Activated CD4-positive, alpha-beta T cell treated with anti-CD3 and anti-CD28 coated beads, Interleukin-2, amount 50 U/mL, for 16 hours (primary cell): ENCODE results near the gene CCDC112.
A peak's percentile ranks its signal among the peaks of the same experiment; 100 is the strongest.
"Not testable (repeated sequence)": the region's sequence is repeated elsewhere in the genome, so short reads cannot be mapped to it uniquely, and the experiment has no call there.

Experiments used
- DNase-seq: peaks from one replicate; pipeline ENCODE4 v3.0.0-alpha.2; 2020

Gene CCDC112, protein sequence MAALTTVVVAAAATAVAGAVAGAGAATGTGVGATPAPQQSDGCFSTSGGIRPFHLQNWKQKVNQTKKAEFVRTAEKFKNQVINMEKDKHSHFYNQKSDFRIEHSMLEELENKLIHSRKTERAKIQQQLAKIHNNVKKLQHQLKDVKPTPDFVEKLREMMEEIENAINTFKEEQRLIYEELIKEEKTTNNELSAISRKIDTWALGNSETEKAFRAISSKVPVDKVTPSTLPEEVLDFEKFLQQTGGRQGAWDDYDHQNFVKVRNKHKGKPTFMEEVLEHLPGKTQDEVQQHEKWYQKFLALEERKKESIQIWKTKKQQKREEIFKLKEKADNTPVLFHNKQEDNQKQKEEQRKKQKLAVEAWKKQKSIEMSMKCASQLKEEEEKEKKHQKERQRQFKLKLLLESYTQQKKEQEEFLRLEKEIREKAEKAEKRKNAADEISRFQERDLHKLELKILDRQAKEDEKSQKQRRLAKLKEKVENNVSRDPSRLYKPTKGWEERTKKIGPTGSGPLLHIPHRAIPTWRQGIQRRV

GRCh38 chr5:115296124-115297022, at the start of gene CCDC112:
Gene CCDC112, minus strand, starts transcription at chr5:115296654. Its CDS starts 111 bp downstream, at chr5:115296543.
- DNase-seq: peak; percentile 78

- no peak for DNase-seq
These were observed 48.9 kb upstream of the CCDC112 start for GRCh38 chr5:115345344-115345743.

- no peak for DNase-seq
These were observed 47.4 kb upstream of the CCDC112 start for GRCh38 chr5:115343855-115344254.

DNA sequence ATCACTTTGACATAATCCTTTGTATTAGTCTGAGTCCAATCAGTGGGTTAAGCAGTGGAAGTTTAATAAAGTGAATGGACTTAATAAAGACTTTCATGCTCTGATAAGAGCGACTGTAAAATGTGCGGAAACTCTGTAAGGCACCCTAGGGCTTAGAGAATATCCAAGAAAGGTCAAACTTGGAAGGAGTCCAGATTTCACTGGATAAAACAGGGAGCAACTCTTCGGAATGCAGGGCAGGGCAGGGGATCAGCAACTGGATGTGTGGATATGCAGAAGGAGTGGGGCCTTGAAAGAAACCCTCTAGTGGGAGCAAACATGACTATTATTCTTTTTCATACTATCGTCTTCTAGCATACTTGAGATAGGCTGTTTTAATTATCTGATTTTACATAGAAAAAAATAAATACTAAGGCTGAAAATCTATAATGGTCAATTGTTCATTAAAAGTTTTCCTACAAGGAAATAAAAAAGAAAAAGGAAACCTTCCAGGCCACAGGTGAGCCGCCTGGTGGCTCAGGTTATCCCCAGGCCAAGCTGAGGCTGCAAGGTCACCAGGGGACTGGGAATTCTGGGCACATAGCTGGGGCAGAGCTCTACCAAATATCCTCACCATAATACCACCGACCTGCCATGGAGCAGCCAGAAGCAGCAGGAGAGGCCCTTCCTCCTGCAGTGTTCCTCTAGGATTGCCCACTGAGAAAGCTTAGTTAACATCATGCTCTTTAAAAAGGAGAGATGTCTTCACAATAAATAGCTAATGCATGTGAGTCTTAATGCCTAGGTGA, 46.3 kb upstream of the CCDC112 start:
- no peak for DNase-seq

GRCh38 chr5:115341745-115342144, 45.3 kb upstream of the CCDC112 start:
- DNase-seq: no peak

DNA sequence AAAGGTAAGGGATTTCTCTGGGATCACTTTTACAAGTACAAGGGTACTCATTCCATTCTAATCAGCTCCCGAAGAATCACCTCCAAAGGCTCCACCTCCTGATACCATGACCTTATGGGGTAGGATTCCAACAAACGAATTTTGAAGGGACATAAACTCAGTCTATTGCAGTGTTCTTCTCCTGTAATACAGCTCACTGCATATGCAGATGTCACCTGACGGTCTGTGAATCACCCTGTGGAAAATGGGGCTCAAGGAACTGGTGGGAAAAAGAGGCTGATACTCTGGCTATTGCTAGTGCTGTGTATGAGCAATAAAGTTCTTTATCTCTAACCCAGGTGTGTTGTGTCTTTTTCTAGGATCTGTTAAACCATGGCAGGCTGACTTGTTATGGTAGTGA, 42.4 kb upstream of the CCDC112 start:
- DNase-seq: no peak

GRCh38 chr5:115337882-115338281, 41.4 kb upstream of the CCDC112 start:
- DNase-seq: no peak

DNA sequence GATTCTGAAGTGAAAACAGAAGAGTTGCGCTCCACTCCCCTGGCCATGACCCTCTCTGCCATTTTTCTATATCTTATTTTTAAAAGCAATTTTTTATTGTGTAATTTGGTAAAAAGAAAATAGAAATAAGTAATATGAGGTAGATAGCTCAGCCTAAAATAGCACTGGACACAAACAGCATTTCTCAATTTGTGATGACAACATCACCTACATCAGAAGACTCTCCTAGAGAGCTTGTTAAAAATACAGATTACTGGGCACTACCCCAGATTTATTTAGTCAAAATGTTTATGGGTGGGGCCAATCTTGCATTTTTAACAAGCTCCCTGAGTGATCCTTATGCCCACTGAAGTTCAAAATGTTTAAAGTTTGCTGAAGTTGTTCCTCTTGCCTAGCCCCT, 40.5 kb upstream of the CCDC112 start:
- no peak for DNase-seq

DNA sequence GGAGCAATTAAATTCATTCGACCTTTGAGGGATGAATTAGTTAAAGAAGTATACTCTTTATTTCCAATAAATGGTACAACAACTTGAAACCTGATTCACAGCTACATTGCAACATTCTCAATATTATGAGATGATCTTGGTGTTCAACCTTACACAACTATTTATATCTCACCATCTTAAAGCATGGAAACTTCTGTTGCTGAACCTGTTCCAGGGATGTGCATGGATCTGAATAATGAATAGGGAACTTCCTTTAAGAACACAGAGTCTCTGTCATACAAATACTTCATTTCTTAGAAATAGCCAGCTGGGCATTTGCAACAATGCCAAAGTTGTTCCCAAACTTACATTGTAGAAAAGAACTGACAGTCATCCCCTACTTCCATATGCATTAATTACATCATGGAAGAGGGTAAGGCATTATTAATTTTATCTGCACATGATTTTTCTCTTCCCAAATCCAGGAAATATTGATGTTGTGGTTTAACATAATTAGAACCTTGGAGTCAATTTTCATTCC, 39.8 kb upstream of the CCDC112 start:
- no peak for DNase-seq

DNA sequence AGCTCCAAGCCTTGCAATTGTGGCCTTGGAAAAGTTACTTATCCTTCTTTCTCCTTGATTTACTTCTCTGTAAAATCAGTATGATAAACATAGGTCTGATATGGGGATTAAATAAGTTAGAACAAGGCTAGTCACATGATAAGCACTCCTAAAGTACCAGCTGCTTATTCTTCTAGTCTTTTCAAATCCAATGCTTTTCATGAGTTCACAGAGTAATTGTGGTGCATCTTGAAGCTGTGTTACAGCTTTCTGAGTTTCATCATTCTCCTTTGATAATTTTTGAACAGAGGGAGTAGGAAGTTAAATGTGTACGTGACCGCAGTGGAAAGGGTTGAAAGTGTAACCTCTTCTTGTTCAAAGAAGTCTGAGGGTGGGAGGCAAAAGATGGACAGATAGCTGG, 38.8 kb upstream of the CCDC112 start:
- no peak for DNase-seq

DNA sequence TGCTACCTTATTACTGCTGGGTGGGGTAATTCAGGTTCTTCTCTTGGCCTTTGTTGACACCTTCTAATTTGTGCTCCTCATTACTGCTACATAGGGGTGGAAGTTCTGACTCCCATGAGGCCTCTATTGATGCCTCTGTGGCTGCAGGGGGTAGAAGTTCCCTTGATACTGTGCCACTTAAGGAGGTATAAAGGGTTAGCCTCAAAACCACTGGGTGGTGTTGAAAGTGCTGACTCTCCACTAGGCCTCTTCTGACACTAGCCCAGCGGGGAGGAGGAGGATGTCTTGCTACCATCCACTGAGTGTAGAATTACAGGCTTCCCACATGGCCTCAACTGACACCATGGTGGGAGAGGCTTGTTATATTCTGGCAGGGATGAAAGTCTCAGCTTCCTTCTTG, 36.7 kb upstream of the CCDC112 start:
- DNase-seq: peak; percentile 34

DNA sequence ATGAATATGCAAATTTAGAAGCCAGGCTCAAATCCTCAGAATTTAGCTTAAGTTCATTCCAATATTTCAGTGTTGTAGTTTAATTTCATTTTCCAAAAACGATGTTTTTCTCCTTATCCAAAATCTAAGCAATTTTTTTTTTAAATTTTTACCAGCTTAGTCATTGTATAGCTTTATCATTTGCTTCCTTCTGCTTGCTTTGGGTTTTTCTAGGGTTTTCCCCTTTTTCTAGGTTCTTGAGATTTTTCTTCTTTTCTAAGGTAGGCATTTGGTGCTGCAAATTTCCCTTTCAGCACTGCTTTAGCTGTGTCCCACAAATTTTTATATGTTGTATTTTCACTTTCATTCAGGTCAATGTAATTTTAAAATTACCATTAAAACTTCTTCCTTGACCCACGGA, 34.4 kb upstream of the CCDC112 start:
- DNase-seq: no peak

GRCh38 chr5:115329475-115329874, 33.0 kb upstream of the CCDC112 start:
- no peak for DNase-seq

DNA sequence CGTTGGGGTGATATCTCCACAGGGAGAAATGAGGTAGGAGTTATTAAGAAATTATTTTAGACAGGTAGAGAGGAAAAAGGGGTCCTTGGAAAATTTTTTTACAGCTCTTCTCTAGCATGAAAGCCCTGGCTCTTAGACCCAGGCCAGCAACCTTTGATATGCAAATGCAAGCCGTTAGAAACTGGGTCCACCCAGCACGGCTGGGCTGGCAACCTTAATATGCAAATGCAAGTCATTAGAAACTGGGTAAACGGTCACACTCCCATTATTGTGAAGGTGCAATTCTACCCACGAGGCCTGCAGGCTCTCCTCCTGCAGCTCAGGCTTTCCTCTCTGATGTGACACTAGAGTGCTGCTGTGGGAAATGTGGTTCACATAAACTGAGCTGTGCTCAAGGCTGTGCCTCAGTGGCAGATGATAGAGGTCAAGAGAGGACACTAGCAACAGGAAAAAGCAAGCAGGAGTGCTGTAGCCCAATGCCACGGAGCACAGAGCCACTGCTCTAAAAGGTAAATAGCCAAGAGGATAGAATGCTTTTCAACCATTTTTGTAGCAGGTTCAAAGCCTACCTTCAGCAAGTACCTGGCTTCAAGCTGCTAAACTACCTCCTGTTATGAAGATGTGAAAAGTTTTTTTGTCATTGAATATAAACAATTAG, 32.3 kb upstream of the CCDC112 start:
- DNase-seq: not testable (repeated sequence)

- no peak for DNase-seq
These were observed 29.0 kb upstream of the CCDC112 start for GRCh38 chr5:115325296-115325959.

DNA sequence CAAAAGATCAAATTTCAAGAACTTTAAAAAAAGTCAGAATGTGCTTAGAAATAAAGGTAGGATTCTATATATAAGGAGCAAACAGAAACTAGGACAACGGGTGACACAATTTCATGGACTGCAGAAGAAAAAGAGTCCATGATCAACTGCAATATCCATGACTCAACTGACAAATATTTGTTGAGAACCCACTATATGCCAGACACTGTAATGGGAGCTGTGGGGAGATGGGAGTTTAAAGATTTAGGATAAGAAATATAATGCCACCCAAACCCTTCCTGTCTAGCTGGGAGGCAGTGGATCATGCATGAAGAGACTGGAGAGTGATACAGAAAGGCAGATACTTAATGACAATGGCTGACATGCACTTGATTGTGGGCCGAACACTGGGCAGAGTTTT, 27.6 kb upstream of the CCDC112 start:
- DNase-seq: no peak

- DNase-seq: no peak
These were observed 26.3 kb upstream of the CCDC112 start for GRCh38 chr5:115322729-115323128.

GRCh38 chr5:115321309-115321708, 24.9 kb upstream of the CCDC112 start:
- peak; percentile 2 for DNase-seq

- DNase-seq: no peak
These were observed 24.1 kb upstream of the CCDC112 start for GRCh38 chr5:115320515-115320914.

GRCh38 chr5:115320006-115320405, 23.6 kb upstream of the CCDC112 start:
- no peak for DNase-seq

DNA sequence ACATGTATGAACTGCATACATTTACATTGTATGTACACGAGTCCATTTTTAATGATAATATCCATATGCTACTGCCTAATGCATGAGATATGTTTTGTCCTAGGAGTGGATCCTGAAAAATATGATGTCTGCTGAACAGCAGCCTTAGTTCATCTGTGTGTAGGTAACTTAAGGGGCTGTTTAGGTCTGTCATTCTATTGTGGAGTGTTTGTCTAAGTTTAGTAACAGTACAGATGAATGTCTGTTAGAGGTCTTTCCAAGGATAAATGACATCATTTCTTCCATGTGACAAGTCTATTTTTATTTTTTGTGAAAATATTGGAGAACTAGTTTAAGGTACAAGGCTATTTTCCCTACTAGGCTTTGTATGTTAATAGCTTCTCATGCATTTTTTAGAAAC, 22.6 kb upstream of the CCDC112 start:
- no peak for DNase-seq

- no peak for DNase-seq
These were observed 21.3 kb upstream of the CCDC112 start for GRCh38 chr5:115317736-115318135.
